ENCODE measurements around the gene DUOXA1. TPM values are rescaled to one million over a fixed set of nuclear protein-coding genes. Genes with fewer than 3 reads are reported as not detected.

DUOXA1 gene
- total and polyA plus RNA-seq, 2 donors (not counting 1 experiment from before 2014, with no cell fraction given) = not detected

DNA sequence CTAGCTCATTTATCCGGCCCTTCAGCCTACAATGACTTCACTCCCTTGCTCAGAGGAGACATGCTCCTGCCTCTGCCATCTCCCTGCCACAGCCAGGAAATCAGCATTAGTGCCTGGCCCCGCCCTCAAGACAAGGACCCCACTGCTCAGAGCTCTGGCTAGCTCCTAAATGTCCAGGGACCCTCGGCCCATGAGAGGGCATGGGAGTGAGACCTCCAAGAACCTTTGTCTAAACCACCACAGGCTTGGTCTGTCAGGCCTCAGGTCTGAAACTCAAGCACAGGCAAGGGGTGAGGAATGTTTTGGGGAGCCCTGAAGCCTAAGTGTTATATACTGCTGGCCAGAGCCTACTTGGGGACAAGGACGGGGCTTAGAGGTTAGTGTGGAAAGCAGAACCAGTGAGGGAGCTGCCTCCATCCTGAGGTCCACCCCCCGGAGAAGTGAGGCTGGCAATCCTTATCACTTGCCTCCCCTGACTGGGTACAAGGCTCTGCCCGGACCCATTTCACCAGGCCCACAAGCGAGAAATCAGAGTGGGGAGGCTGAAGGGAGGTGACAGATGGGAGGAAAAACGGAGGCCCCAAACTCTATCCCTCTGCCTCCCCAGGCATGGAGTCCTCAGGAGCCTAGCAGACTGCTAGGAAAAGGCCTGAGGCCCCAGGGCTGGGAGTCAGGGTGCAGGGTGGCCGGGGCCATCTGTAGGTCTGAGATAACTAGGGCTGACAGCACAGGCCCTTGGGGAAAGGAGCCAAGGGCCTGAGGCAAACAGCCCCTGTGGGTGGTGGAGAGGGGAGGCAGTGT, 39.3 kb upstream of the DUOXA1 start:
- no peak for TF ChIP-seq EZH2 (IDR thresholded peaks at IDR 0.05; ENCODE audit: low read length, missing control alignments)
- TF ChIP-seq, protein P1, sequence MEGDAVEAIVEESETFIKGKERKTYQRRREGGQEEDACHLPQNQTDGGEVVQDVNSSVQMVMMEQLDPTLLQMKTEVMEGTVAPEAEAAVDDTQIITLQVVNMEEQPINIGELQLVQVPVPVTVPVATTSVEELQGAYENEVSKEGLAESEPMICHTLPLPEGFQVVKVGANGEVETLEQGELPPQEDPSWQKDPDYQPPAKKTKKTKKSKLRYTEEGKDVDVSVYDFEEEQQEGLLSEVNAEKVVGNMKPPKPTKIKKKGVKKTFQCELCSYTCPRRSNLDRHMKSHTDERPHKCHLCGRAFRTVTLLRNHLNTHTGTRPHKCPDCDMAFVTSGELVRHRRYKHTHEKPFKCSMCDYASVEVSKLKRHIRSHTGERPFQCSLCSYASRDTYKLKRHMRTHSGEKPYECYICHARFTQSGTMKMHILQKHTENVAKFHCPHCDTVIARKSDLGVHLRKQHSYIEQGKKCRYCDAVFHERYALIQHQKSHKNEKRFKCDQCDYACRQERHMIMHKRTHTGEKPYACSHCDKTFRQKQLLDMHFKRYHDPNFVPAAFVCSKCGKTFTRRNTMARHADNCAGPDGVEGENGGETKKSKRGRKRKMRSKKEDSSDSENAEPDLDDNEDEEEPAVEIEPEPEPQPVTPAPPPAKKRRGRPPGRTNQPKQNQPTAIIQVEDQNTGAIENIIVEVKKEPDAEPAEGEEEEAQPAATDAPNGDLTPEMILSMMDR (conservative IDR thresholded peaks at IDR 0.05 in 1 of 2, IDR thresholded peaks at IDR 0.05 in 1 of 2; ENCODE audit: low read depth in 1 of 2, low read length in 2 of 2) = no peak
- no peaks in the 10 kb centered on the region for H4K20me1 ChIP-seq (ENCODE audit: control insufficient read depth, extremely low read depth, insufficient read depth, low read length)
- no peaks in the 10 kb centered on the region for H3K79me2 ChIP-seq (ENCODE audit: control insufficient read depth, insufficient read depth, low read length)
- H3K27ac ChIP-seq (ENCODE audit: insufficient read depth, low read length) = no peak overlapping the region
- no peaks in the 10 kb centered on the region for H3K36me3 ChIP-seq (ENCODE audit: control insufficient read depth, insufficient read depth, low read length)
- no peak overlapping the region for H3K4me2 ChIP-seq (ENCODE audit: extremely low read depth, insufficient read depth, low read length)
- H3K9me3 ChIP-seq (ENCODE audit: control insufficient read depth, insufficient read depth, low read depth, low read length) = no peaks in the 10 kb centered on the region
- no peak overlapping the region for H3K9ac ChIP-seq (ENCODE audit: insufficient read depth, low read length)
- DNase-seq (ENCODE audit: low read depth in 2 of 2) = no peak
- H3K4me3 ChIP-seq (replicated peaks in 1 of 4; ENCODE audit: control extremely low read depth in 1 of 4, insufficient read depth in 1 of 4, low read depth in 3 of 4, low read length in 4 of 4) = no peak overlapping the region
- no peaks in the 10 kb centered on the region for H3K4me1 ChIP-seq (ENCODE audit: control insufficient read depth, extremely low read depth, insufficient read depth, low read length)
- H3K27me3 ChIP-seq (ENCODE audit: control insufficient read depth, insufficient read depth, low read length) = no peaks in the 10 kb centered on the region
- no peak overlapping the region for H2AFZ ChIP-seq (ENCODE audit: low read length)

DNA sequence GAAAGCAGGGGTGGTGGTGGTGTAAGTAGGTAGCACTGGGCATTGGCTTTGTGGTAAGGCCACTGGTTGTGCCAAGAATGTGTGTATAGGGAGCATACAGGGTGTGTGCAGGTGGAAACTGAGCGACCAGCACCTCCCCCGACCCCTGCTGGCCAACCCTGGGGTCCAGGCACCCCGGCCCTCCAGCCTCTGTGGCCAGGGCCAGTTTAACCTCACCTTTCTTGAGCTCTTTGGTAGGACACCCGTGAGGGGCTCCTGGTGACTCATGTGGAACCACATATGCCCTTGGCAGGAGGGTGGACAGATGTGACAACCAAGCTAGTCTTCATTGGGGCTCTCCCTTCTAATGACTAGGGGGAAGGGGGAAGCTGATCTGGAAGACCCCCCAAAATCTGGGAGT, 38.6 kb upstream of the DUOXA1 start:
- no peak for TF ChIP-seq EZH2 (IDR thresholded peaks at IDR 0.05; ENCODE audit: low read length, missing control alignments)
- TF ChIP-seq, protein P1 (conservative IDR thresholded peaks at IDR 0.05 in 1 of 2, IDR thresholded peaks at IDR 0.05 in 1 of 2; ENCODE audit: low read depth in 1 of 2, low read length in 2 of 2) = no peak
- Histone ChIP-seq H3K4me1 (ENCODE audit: control insufficient read depth, extremely low read depth, insufficient read depth, low read length) (peaks cover 3% of the 10 kb centered on the region), H3K27ac (ENCODE audit: insufficient read depth, low read length) (no peak overlapping the region), H3K4me2 (ENCODE audit: extremely low read depth, insufficient read depth, low read length) (no peak overlapping the region), H3K9ac (ENCODE audit: insufficient read depth, low read length) (no peak overlapping the region), H3K4me3 (replicated peaks in 1 of 4; ENCODE audit: control extremely low read depth in 1 of 4, insufficient read depth in 1 of 4, low read depth in 3 of 4, low read length in 4 of 4) (no peak overlapping the region), H3K79me2 (ENCODE audit: control insufficient read depth, insufficient read depth, low read length) (no peaks in the 10 kb centered on the region), H2AFZ (ENCODE audit: low read length) (no peak overlapping the region), H3K36me3 (ENCODE audit: control insufficient read depth, insufficient read depth, low read length) (no peaks in the 10 kb centered on the region), H3K27me3 (ENCODE audit: control insufficient read depth, insufficient read depth, low read length) (no peaks in the 10 kb centered on the region), H4K20me1 (ENCODE audit: control insufficient read depth, extremely low read depth, insufficient read depth, low read length) (no peaks in the 10 kb centered on the region), H3K9me3 (ENCODE audit: control insufficient read depth, insufficient read depth, low read depth, low read length) (no peaks in the 10 kb centered on the region)
- DNase-seq (ENCODE audit: low read depth in 2 of 2) = no peak

DNA sequence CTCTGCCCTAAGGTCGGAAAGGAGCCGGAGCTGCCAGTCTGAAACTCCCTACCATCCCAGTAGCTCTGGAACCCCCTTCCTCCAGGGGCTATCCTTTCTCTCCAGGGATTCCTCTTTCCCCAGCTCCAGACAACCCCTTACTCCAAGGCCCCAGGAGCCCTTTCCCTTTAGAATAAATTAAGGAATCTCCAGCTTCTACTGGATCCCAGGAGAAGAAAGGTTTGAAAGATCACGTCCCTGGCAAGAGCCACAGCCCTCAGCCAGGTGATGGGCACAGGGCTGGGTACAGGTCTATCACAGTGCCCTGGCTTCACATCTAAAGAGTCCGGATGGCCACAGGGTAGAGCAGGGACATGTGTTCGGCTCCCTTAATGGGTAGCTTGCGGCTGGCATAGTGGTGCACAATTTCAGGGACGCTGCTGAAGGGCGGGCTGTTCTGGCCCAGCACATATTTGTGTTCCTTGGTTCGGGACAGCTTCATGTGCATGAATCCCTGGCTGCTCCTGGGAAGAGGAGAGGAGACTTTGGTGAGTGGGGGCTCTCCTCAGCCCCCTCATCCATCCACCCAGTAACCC, 38.0 kb upstream of the DUOXA1 start:
- no peak for DNase-seq (ENCODE audit: low read depth in 2 of 2)
- Histone ChIP-seq H4K20me1 (ENCODE audit: control insufficient read depth, extremely low read depth, insufficient read depth, low read length) (no peaks in the 10 kb centered on the region), H3K36me3 (ENCODE audit: control insufficient read depth, insufficient read depth, low read length) (no peaks in the 10 kb centered on the region), H3K4me1 (ENCODE audit: control insufficient read depth, extremely low read depth, insufficient read depth, low read length) (peaks cover 8% of the 10 kb centered on the region), H3K27me3 (ENCODE audit: control insufficient read depth, insufficient read depth, low read length) (no peaks in the 10 kb centered on the region), H3K4me2 (ENCODE audit: extremely low read depth, insufficient read depth, low read length) (peak overlapping the region; percentile 25), H3K27ac (ENCODE audit: insufficient read depth, low read length) (no peak overlapping the region), H2AFZ (ENCODE audit: low read length) (no peak overlapping the region), H3K4me3 (replicated peaks in 1 of 4; ENCODE audit: control extremely low read depth in 1 of 4, insufficient read depth in 1 of 4, low read depth in 3 of 4, low read length in 4 of 4) (peak overlapping the region; percentile 17 to 69 (median 54)), H3K79me2 (ENCODE audit: control insufficient read depth, insufficient read depth, low read length) (no peaks in the 10 kb centered on the region), H3K9ac (ENCODE audit: insufficient read depth, low read length) (no peak overlapping the region), H3K9me3 (ENCODE audit: control insufficient read depth, insufficient read depth, low read depth, low read length) (no peaks in the 10 kb centered on the region)
- TF ChIP-seq, protein P1 (conservative IDR thresholded peaks at IDR 0.05 in 1 of 2, IDR thresholded peaks at IDR 0.05 in 1 of 2; ENCODE audit: low read depth in 1 of 2, low read length in 2 of 2) = no peak
- TF ChIP-seq EZH2 (IDR thresholded peaks at IDR 0.05; ENCODE audit: low read length, missing control alignments) = no peak
